ENCODE measurements around the gene RPS6KB2.

GRCh38 chr11:67416416-67417335 lies 11.6 kb upstream of the RPS6KB2 start:
- TF ChIP-seq CTCF (conservative IDR thresholded peaks at IDR 0.05 in 1 of 2, IDR thresholded peaks at IDR 0.05 in 1 of 2; ENCODE audit: low read depth in 1 of 2, low read length in 2 of 2) (no peak), EZH2 (IDR thresholded peaks at IDR 0.05; ENCODE audit: low read length, missing control alignments) (no peak)

Data from fibroblast of lung (primary cell).